OCI-LY3 (cell line): ENCODE results near the gene MPRIP.

Experiments
- H2AFZ ChIP-seq: fragments of 200-600, 300-600 bp; shearing (Covaris generic); 2 replicates; pipeline ENCODE4 v1.6.0; 2014; ENCODE audit warnings: antibody characterized with exemption, low read depth, low read length
- H3K27ac ChIP-seq: fragments of 200-600, 300-600 bp; sonication (generic); 2 replicates; pipeline ENCODE4 v1.5.1; 2014; ENCODE audit warnings: mild to moderate bottlenecking, low read length, moderate library complexity, mixed read lengths
- H3K27me3 ChIP-seq: fragments of 200-600, 300-600 bp; sonication (generic); 2 replicates; pipeline ENCODE4 v1.6.1; 2014; ENCODE audit warnings: low read depth, low read length, mixed read lengths
- H3K36me3 ChIP-seq: fragments of 200-600, 300-600 bp; sonication (generic); replicated peaks from 2 replicates; pipeline ENCODE3; 2014; ENCODE audit warnings: low read depth, low read length, mixed read lengths
- H3K4me1 ChIP-seq: fragments of 300-600, 200-600 bp; sonication (generic); 2 replicates; pipeline ENCODE4 v1.6.1; 2014; ENCODE audit warnings: low read length, mixed read lengths
- H3K4me2 ChIP-seq: fragments of 200-600, 300-600 bp; sonication (generic); 2 replicates; pipeline ENCODE4 v1.6.1; 2014; ENCODE audit warnings: low read length, mixed read lengths
- H3K4me3 ChIP-seq: fragments of 300-600, 200-600 bp; sonication (generic); 2 replicates; pipeline ENCODE4 v1.5.1; 2014; ENCODE audit warnings: antibody characterized with exemption, mild to moderate bottlenecking, low read length, moderate library complexity
- H3K79me2 ChIP-seq: fragments of 300-600, 200-600 bp; shearing (Covaris generic); 2 replicates; pipeline ENCODE4 v1.6.1; 2014; ENCODE audit warnings: mild to moderate bottlenecking, low read length, mixed read lengths
- H3K9ac ChIP-seq: fragments of 300-600, 200-600 bp; shearing (Covaris generic); 2 replicates; pipeline ENCODE4 v1.6.0; 2014; ENCODE audit warnings: mild to moderate bottlenecking, low read length, moderate library complexity
- H3K9me3 ChIP-seq: fragments of 200-600, 300-600 bp; shearing (Covaris generic); 2 replicates; pipeline ENCODE4 v1.6.1; 2014; ENCODE audit warnings: low read length, mixed read lengths; ENCODE audit not compliant: insufficient read depth
- H4K20me1 ChIP-seq: fragments of 200-600, 300-600 bp; sonication (generic); 2 replicates; pipeline ENCODE4 v1.6.1; 2016; ENCODE audit warnings: low read length, mixed read lengths; ENCODE audit not compliant: insufficient read depth
- CTCF ChIP-seq: fragments of 200-600, 300-600 bp; sonication (generic); IDR thresholded peaks from 2 replicates; pipeline ENCODE4 v1.5.1; 2014; ENCODE audit warnings: antibody characterized with exemption, low read length, low read depth
- EZH2phosphoT487 ChIP-seq: fragments of 200-600 bp; shearing (Covaris generic); IDR thresholded peaks from 2 replicates; pipeline ENCODE4 v1.6.1; 2018; ENCODE audit warnings: antibody characterized with exemption, mixed run types, low read depth

MPRIP gene

GRCh38 chr17:17204635-17205231 lies 162.5 kb downstream of the MPRIP start:
- peak overlapping the region; percentile 96 for H3K9ac ChIP-seq
- H3K4me2 ChIP-seq, result peak overlapping the region; percentile 98
- peaks cover 8% of the 10 kb centered on the region for H4K20me1 ChIP-seq
- H3K36me3 ChIP-seq, result peaks cover 19% of the 10 kb centered on the region
- no peak overlapping the region for H2AFZ ChIP-seq
- H3K4me3 ChIP-seq, result peak overlapping the region; percentile 99
- H3K4me1 ChIP-seq, result peaks cover 18% of the 10 kb centered on the region
- no peaks in the 10 kb centered on the region for H3K9me3 ChIP-seq
- TF ChIP-seq EZH2phosphoT487 (no peak), CTCF (no peak)
- no peak overlapping the region for H3K27ac ChIP-seq
- peaks cover 54% of the 10 kb centered on the region for H3K79me2 ChIP-seq
- H3K27me3 ChIP-seq, result no peaks in the 10 kb centered on the region

GRCh38 chr17:17205368-17206123 lies 163.3 kb downstream of the MPRIP start:
- peaks cover 18% of the 10 kb centered on the region for H3K4me1 ChIP-seq
- H3K9me3 ChIP-seq, result no peaks in the 10 kb centered on the region
- H3K27ac ChIP-seq, result peak overlapping the region; percentile 59
- H3K36me3 ChIP-seq, result peaks cover 19% of the 10 kb centered on the region
- H3K9ac ChIP-seq, result peak overlapping the region; percentile 96
- no peaks in the 10 kb centered on the region for H3K27me3 ChIP-seq
- H2AFZ ChIP-seq, result peak overlapping the region; percentile 40; the same call in 1 of the 2 replicates
- H3K4me2 ChIP-seq, result peak overlapping the region; percentile 98
- no peak for TF ChIP-seq EZH2phosphoT487
- peaks cover 8% of the 10 kb centered on the region for H4K20me1 ChIP-seq
- H3K79me2 ChIP-seq, result peaks cover 49% of the 10 kb centered on the region
- H3K4me3 ChIP-seq, result peak overlapping the region; percentile 99

GRCh38 chr17:17206124-17206912 lies 164.1 kb downstream of the MPRIP start, which contains the start of gene PLD6:
PLD6 (minus strand) TSS chr17:17206333; CDS start chr17:17206286, 47 bp downstream.
- TF ChIP-seq EZH2phosphoT487 (no peak), CTCF (no peak)
- peaks cover 17% of the 10 kb centered on the region for H3K36me3 ChIP-seq
- H3K9me3 ChIP-seq, result no peaks in the 10 kb centered on the region
- peak within 1 kb of the TSS; percentile 98 for H3K4me2 ChIP-seq
- peak within 1 kb of the TSS; percentile 68; the same call in 1 of the 2 replicates for H2AFZ ChIP-seq
- H3K27ac ChIP-seq, result peak within 1 kb of the TSS; percentile 59
- peak within 1 kb of the TSS; percentile 99 for H3K4me3 ChIP-seq
- H3K9ac ChIP-seq, result peak within 1 kb of the TSS; percentile 96
- H4K20me1 ChIP-seq, result peaks cover 8% of the 10 kb centered on the region
- H3K27me3 ChIP-seq, result no peaks in the 10 kb centered on the region
- H3K79me2 ChIP-seq, result peaks cover 42% of the 10 kb centered on the region
- peaks cover 18% of the 10 kb centered on the region for H3K4me1 ChIP-seq

GRCh38 chr17:17206913-17207335 lies 164.7 kb downstream of the MPRIP start:
- Histone ChIP-seq H3K9ac (no peak overlapping the region; the same call in 1 of the 2 replicates), H3K4me1 (peaks cover 18% of the 10 kb centered on the region), H3K4me3 (peak overlapping the region; percentile 99), H4K20me1 (peaks cover 8% of the 10 kb centered on the region), H3K27me3 (no peaks in the 10 kb centered on the region), H2AFZ (peak overlapping the region; percentile 68; the same call in 1 of the 2 replicates), H3K36me3 (peaks cover 18% of the 10 kb centered on the region), H3K9me3 (no peaks in the 10 kb centered on the region), H3K79me2 (peaks cover 39% of the 10 kb centered on the region), H3K4me2 (peak overlapping the region; percentile 98), H3K27ac (peak overlapping the region; percentile 59)
- TF ChIP-seq CTCF, result no peak
- no peak for TF ChIP-seq EZH2phosphoT487
